Fibroblast of villous mesenchyme (primary cell): ENCODE measurements around the gene CDC42SE2. TPM values are rescaled to one million over a fixed set of nuclear protein-coding genes. Genes with fewer than 3 reads are reported as not detected.
"Not testable (repeated sequence)": the region's sequence is repeated elsewhere in the genome, so short reads cannot be mapped to it uniquely, and the experiment has no call there.

ENCODE experiments used
- DNase-seq: peaks from one replicate; pipeline ENCODE4 v3.0.0-alpha.2; 2010; ENCODE audit warnings: low read depth
- H3K4me3 ChIP-seq: 2 replicates; pipeline ENCODE4 v1.5.1; 2011; ENCODE audit warnings: low read depth, mild to moderate bottlenecking, low read length
- total RNA-seq: library from RNA; depleted of rRNA; stranded (reverse); fragments of >200 nt; gene quantifications from 2 replicates; pipeline ENCODE4 v1.2.3, GENCODE V29; 2012
- TF ChIP-seq, protein P1 (sequence below): IDR thresholded peaks from 2 replicates; pipeline ENCODE4 v1.5.1; 2012; ENCODE audit warnings: low read depth, mild to moderate bottlenecking, low read length; ENCODE audit not compliant: insufficient read depth

CDC42SE2 gene
- total RNA-seq, 1 donor = 33.2 TPM

DNA sequence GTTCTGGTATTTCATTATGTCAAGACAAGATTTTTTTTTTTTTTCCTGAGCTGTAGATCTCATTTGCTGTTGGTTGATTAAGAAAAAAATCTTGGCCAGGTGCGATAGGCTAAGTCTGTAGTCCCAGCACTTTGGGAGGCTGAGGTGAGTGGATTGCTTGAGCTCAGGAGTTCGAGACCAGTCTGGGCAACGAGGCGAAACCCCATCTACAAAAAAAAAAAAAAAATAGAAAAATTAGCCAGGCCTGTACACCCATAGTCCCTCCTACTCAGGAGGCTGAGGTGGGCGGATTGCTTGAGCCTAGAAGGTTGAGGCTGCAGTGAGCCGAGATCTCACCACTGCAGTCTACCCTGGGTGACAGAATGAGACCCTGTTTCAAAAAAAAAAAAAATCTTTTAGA lies 12.2 kb downstream of the CDC42SE2 start:
- no peak overlapping the region for H3K4me3 ChIP-seq
- TF ChIP-seq, protein P1, sequence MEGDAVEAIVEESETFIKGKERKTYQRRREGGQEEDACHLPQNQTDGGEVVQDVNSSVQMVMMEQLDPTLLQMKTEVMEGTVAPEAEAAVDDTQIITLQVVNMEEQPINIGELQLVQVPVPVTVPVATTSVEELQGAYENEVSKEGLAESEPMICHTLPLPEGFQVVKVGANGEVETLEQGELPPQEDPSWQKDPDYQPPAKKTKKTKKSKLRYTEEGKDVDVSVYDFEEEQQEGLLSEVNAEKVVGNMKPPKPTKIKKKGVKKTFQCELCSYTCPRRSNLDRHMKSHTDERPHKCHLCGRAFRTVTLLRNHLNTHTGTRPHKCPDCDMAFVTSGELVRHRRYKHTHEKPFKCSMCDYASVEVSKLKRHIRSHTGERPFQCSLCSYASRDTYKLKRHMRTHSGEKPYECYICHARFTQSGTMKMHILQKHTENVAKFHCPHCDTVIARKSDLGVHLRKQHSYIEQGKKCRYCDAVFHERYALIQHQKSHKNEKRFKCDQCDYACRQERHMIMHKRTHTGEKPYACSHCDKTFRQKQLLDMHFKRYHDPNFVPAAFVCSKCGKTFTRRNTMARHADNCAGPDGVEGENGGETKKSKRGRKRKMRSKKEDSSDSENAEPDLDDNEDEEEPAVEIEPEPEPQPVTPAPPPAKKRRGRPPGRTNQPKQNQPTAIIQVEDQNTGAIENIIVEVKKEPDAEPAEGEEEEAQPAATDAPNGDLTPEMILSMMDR = no peak
- no peak for DNase-seq

DNA sequence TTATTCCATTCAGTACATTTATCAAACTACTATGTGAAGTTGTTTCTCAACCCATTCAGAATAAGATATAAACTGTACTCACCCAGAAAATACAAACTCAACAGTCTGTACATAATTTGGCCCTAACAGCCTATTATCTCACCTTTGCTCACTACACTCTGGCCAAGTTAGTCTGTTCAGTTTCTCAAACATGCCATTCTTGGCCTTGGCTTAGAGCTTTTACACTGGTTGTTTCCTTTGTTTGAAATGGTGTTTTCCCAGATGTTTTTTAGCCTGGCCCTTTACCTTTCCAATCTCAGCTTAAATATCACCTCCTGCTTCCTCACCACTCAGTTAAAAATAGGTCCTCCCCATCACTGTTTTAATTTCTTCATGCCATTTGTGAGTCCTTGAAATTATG lies 13.6 kb downstream of the CDC42SE2 start:
- no peak for DNase-seq
- TF ChIP-seq, protein P1 = no peak
- H3K4me3 ChIP-seq = no peak overlapping the region

DNA sequence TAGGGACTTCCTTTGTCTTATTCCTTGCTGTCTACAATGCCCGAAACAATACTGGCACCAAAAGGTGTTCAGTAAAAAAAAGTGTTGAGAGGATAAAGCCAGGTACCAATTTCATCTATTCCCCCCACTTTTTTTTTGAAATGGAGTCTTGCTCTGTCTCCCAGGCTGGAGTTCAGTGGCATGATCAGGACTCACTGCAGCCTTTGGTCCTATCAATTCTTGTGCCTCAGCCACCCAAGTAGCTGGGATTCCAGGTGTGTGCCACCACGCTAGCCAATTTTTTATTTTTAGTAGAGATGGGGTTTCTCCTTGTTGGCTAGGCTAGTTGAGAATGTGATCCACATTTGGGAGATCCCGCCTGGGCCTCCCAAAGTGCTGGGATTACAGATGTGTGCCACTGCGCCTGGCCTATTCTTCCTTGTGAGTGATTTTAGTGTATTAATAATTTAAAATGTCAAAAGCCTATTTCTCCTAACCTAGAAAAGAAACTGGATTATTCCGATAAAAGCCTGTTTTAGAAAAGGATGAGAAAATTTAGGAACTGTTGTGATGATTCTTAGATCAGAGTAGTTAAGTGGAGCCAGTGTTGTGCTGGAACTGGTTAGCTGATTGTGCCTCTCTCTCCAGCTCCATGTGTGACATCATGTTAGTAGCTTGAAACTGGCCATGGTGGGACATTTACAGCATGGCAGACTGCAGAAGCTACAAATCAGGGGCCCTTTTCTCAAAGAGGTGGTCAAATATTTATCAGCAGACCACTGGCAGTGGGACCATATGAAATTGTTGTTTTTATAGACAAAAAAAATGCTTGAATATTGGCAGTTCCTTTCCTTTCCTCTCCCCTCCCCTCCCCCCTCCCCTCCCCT lies 14.3 kb downstream of the CDC42SE2 start:
- DNase-seq = no peak
- TF ChIP-seq, protein P1 = no peak
- no peak overlapping the region for H3K4me3 ChIP-seq

DNA sequence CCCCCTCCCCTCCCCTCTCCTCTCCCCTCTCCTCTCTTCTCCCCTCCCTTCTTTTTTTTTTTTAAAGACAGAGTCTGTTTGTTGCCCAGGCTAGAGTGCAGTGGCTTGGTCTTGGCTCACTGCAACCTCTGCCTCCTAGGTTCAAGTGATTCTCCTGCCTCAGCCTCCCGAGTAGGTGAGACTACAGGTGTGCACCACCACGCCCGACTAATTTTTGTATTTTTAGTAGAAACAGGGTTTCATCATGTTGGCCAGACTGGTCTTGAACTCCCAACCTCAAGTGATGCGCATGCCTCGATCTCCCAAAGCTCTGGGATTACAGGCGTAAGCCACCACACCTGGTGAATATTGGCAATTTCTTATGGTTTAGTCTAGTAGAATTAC lies 14.9 kb downstream of the CDC42SE2 start:
- not testable (repeated sequence) for H3K4me3 ChIP-seq, DNase-seq

DNA sequence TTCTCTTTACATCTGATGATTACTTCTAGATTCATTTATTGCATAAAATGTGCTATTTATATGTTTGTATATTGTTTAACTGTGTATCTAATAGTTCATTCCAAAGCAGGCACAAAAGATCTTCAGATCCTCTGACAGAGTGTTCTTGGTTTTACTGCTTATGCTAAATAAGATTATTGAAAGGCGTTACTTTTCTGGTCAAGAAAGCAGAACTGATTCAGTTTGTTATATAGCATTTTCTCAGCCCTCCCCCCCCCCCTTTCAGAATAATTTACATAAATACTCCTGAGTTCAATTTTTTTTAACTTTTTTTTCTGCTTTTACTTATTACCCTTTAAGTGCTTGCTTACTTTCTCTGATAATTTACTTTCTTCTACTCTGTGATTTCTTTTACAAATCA lies 15.4 kb downstream of the CDC42SE2 start:
- no peak overlapping the region for H3K4me3 ChIP-seq
- DNase-seq = no peak
- TF ChIP-seq, protein P1 = no peak

DNA sequence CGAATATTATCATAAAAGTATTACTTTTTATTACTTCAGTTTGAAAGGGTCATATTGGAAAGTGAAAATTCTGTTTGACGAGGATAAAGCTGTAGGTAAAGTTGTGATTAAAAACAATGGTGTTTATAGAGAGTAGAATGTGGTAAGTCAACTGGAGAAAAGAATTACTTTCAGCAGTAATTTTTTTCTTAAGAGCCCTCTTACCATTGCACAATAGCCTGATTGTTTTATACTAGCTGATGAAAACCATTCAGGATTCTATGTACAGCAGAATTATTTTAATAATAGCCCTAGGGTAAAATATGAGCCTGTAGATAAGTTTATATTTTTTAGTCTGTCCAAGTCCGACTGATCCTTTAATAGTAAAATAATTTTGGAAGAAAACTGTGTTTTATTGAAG lies 16.6 kb downstream of the CDC42SE2 start:
- TF ChIP-seq, protein P1 = no peak
- DNase-seq = peak; percentile 40
- no peak overlapping the region for H3K4me3 ChIP-seq

DNA sequence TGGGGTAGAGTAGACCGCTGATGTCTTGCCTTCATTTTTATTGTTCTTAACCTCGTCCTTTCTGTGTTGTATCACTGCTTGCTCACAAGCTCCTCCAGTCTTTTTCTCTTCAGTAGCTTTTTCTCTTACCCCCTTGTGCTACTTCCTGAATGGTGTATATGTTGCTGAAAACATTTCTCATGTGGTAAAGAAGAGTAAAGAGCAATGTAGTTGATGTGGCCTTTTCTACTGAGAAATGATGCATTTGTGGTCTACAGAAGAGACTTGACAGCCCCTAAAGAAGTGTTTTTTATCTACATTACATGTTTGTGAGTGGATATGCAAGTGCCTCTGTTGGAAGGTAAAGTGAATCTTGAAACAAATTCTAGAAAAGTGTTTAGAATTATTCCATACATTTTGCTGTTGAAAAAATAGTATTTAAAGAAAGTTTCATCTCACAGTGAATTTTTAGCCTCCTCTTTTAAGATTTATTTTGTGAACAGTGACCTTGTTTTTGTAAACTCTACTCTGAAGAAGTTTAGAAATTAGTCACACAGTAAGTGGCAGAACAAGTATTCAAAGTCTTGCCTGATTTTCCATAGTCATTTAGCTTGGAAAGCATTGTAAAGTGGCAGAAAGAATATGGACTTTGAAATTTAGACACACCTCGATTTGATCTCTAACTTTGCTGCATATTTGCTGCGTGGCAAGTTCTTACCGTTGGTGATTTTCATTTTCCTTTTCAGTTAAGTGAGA lies 17.4 kb downstream of the CDC42SE2 start:
- H3K4me3 ChIP-seq = no peak overlapping the region
- TF ChIP-seq, protein P1 = no peak
- DNase-seq = no peak
